GM21786 (cell line): ENCODE data around the gene ASCL5.
"Not testable (repeated sequence)": the region's sequence is repeated elsewhere in the genome, so short reads cannot be mapped to it uniquely, and the experiment has no call there.

Source experiments
- ATAC-seq: cut with Tn5 transposase; IDR thresholded peaks from one replicate; pipeline ENCODE4 v1.9.1; 2021; ENCODE audit not compliant: unreplicated experiment

Gene ASCL5

GRCh38 chr1:201126832-201127754 is at the start of gene ASCL5:
Gene ASCL5 (minus strand): TSS chr1:201127184. CDS start chr1:201115372, 11,812 bp downstream.
- ATAC-seq, result no peak

GRCh38 chr1:201175820-201176500 is 49.0 kb upstream of the ASCL5 start:
- no peak for ATAC-seq

GRCh38 chr1:201173736-201174135 is 46.8 kb upstream of the ASCL5 start:
- ATAC-seq, result no peak

GRCh38 chr1:201172999-201173610 is 46.1 kb upstream of the ASCL5 start:
- no peak for ATAC-seq

- ATAC-seq, result no peak
Measured at GRCh38 chr1:201172326-201172725, 45.3 kb upstream of the ASCL5 start.

- peak; percentile 18 for ATAC-seq
Measured at GRCh38 chr1:201171063-201172036, 44.4 kb upstream of the ASCL5 start.

- ATAC-seq, result peak; percentile 94
Measured at GRCh38 chr1:201170533-201171062, 43.6 kb upstream of the ASCL5 start.

- ATAC-seq, result no peak
Measured at GRCh38 chr1:201169971-201170532, 43.1 kb upstream of the ASCL5 start.

GRCh38 chr1:201169203-201169602 is 42.2 kb upstream of the ASCL5 start:
- ATAC-seq, result no peak

- no peak for ATAC-seq
Measured at GRCh38 chr1:201167041-201167991, 40.3 kb upstream of the ASCL5 start.

- no peak for ATAC-seq
Measured at GRCh38 chr1:201164645-201165044, 37.7 kb upstream of the ASCL5 start.

GRCh38 chr1:201163707-201164106 is 36.7 kb upstream of the ASCL5 start:
- no peak for ATAC-seq

GRCh38 chr1:201163036-201163435 is 36.1 kb upstream of the ASCL5 start:
- ATAC-seq, result not testable (repeated sequence)

GRCh38 chr1:201157949-201158348 is 31.0 kb upstream of the ASCL5 start:
- ATAC-seq, result no peak

GRCh38 chr1:201156819-201157218 is 29.8 kb upstream of the ASCL5 start:
- no peak for ATAC-seq

- no peak for ATAC-seq
Measured at GRCh38 chr1:201156346-201156745, 29.4 kb upstream of the ASCL5 start.

- no peak for ATAC-seq
Measured at GRCh38 chr1:201155354-201155753, 28.4 kb upstream of the ASCL5 start.

GRCh38 chr1:201154389-201155165 is 27.6 kb upstream of the ASCL5 start, which contains the start of gene TMEM9:
Gene TMEM9 (minus strand): TSS chr1:201154474. CDS start chr1:201153923, 551 bp downstream.
- peak; percentile 98 for ATAC-seq
